T47D (cell line): ENCODE measurements around the gene MAML2.

ENCODE experiments used
- DNase-seq, 2 experiments: peaks; one replicate each; pipeline versions ENCODE4 v3.0.0 to v3.0.0-alpha.2; 2011 to 2012; ENCODE audit warnings: low read depth in 1 of 2, low spot score in 1 of 2
- JUND ChIP-seq: IDR thresholded peaks from 2 replicates; pipeline ENCODE4 v1.6.1; 2012; ENCODE audit warnings: low read depth
- in situ Hi-C: cut with HindIII; loops from 2 replicates; pipeline ENCODE4 v1.10.0; 2016; ENCODE audit warnings: low sequenced_read_pairs, low pct_unique_long_range_greater_than_20kb

MAML2 gene

DNA sequence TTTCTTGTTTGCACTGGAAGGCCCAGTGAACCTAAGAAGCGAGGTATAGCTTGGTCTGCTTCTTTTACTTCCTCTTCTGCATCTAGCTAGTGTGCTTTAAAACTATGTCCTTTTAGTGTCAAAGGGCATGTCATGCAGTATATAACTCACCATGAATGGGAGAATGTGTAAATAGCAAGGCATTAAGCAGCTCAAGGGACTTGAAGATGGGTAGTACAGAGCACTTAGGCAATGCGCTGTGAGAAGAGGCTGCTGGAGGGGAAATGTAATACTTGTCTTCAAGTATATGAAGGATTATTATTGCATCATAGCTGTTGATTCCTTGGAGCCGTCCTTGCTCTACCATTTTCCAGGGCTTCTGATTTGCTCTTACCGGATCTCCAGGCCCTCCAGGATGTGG lies 7.6 kb downstream of the MAML2 start:
- no peak for DNase-seq
- no peak for TF ChIP-seq JUND
- in situ Hi-C loops: no loop called here

GRCh38 chr11:96334219-96334618 lies 8.8 kb downstream of the MAML2 start:
- DNase-seq: no peak
- no peak for TF ChIP-seq JUND
- in situ Hi-C loops: no loop called here

DNA sequence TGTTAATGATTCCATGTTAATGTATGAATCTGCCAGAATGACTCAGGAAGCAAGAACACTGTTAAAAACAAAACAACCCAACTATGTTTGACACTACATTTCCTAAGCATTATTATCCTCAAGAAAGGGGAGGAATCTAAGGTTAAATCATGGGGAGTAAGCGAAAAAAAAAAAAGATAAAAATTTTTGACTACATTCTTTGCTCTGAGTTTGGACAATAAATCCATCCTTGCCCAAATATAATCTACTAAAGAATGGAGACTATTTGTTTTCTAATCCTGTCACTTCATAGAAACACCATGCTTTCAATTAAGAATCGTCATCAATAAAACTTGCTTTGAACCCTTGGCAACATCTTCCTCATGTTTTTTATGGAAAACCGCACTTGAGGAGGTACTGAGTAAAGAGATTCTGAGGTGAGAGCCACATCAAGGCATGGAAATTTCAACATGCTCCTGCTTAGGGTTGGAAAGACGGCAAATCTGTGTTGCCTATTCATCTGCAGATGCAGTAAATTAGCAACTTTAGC lies 9.7 kb downstream of the MAML2 start:
- in situ Hi-C loops: no loop called here
- TF ChIP-seq JUND: no peak
- no peak for DNase-seq

DNA sequence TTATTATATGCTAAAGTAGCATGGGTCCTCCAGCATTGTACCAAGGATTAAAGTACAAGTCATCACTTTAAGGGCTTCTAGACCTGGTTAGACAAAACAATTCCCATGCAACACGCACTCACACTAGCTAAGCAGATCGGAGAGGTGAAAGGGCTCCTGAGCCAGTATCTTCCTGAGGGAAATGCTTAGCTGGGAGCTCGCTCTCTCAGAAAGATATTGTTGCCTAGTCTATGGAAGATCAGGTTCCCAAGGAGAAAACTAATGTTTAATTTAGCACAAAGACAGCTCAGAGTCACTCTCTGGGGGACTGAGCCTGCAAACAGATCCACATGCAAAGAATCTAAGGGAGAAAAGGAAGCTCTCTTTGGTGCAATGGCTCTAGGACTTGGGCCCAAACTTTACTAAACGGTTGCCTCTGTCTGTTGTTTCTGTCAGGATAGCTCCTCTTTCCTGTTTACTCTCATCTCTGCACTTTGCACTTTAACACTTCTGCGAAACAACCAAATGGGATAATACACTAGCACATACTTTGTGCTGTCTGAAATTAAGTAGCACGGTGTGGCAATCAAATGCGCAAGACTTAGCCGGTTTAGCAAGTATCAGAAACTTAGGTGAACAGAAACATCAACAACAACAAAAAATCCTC lies 10.7 kb downstream of the MAML2 start:
- in situ Hi-C loops: no loop called here

DNA sequence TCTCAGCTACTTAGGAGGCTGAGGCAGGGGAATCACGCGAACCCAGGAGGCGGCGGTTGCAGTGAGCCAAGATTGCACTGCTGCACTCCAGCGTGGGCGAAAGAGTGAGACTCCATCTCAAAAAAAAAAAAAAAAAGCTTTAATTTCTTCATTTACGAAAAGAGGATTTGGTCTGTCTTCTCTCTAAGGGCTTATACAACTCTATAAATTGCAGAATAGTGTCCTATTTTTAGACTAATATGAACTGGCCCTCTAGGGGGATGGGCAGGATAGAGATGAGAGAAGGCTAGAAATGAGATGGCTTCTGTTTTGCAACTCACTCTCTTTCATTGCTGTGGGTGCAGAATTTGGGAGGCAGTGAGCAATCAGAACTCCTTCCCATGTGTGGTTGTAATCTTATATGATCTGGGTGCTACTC lies 11.3 kb downstream of the MAML2 start:
- in situ Hi-C loops: no loop called here
- TF ChIP-seq JUND: no peak

More for the DNA sequence above, 10.7 kb downstream of the MAML2 start:
- TF ChIP-seq JUND: no peak
- DNase-seq: no peak

GRCh38 chr11:96330511-96330859 lies 12.5 kb downstream of the MAML2 start:
- in situ Hi-C loops: no loop called here
- TF ChIP-seq JUND: no peak
- no peak for DNase-seq

More for the DNA sequence above, 11.3 kb downstream of the MAML2 start:
- DNase-seq: no peak

- no peak for TF ChIP-seq JUND
- in situ Hi-C loops: no loop called here
- no peak for DNase-seq
Observed at GRCh38 chr11:96329855-96330510, 13.0 kb downstream of the MAML2 start.

GRCh38 chr11:96329419-96329818 lies 13.6 kb downstream of the MAML2 start:
- DNase-seq: no peak
- no peak for TF ChIP-seq JUND
- in situ Hi-C loops: no loop called here

DNA sequence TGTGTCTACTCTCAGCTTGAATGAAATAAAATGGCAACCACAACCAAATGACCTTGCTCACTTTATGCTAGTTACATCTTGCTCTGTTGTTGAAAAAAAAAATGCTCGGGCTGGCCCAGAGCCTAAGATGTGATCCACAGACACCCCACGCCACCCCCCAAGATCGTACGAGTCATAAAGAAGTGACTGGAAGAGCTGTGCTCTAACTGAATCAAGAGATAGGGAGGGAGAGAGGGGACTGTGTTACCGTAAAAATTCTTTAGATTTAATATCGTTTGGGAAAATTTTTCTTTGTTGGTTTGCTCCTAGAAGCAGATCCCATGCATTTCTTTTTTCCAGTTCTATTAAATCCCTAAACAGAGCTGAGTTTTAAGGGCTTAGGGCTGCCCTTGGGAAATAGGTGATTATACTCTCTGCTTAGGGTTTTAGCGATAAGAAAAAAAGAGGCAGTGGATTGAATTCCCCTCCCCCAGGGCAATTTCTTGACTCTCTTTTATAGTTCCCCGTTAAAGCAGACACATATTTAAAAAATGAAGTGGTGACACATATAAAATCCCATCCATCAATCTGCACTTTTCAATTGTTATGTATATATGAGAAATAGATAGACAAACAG lies 14.5 kb downstream of the MAML2 start:
- in situ Hi-C loops: no loop called here
- no peak for TF ChIP-seq JUND
- no peak for DNase-seq

DNA sequence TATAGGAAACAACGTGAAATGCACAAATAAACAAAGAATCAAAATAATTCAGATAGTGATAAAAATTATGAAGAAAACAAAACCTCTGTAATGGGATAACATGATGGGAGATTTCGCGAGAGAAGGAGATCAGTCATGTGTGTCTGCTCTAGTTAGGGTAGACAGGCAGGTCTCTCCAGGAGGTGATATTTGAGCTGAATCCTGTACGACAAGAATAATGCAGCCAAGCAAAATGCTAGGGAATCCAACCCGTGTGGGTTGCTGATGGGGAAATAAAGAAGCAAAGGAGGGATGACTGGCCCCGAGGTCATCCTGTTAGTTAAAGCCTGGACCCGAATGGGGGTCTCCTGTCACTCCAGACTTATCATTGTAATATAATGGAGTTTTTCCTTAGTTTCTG lies 16.0 kb downstream of the MAML2 start:
- TF ChIP-seq JUND: no peak
- in situ Hi-C loops: no loop called here
- peak in 1 of 2 experiments; percentile 33 for DNase-seq

- TF ChIP-seq JUND: peak; percentile 67
- peak; percentile 44 to 71 for DNase-seq
- in situ Hi-C loops: no loop called here
Observed at GRCh38 chr11:96324912-96325311, 18.1 kb downstream of the MAML2 start.

DNA sequence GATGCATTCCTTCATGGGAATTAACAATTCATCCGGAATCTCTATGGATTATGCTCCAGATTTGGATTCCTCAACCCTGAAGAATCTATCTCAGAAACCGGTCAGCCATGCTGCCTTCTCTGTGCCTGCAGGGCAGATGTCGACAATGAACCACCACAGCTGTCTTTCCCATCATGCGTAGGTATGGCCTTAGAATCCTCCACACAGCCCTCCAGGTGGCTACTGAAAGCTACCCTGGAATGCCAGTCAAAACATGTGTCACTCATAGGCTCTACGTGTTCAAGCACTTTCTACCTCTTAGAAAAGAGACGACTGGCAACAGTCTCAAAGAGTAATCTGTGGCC lies 19.4 kb downstream of the MAML2 start:
- in situ Hi-C loops: no loop called here
- no peak for DNase-seq
- no peak for TF ChIP-seq JUND
